Measurements from ENCODE around the gene HRAS. TPM values are rescaled to one million over a fixed set of nuclear protein-coding genes. Genes with fewer than 3 reads are reported as not detected.
A peak's percentile ranks its signal among the peaks of the same experiment; 100 is the strongest.

The HRAS gene
- total and polyA plus RNA-seq, 2 donors (not counting 1 experiment from before 2014, with no cell fraction given): 63.5 to 86.0 TPM

- WGBS (ENCODE audit: insufficient coverage): 2% methylated on average over 84 of the region's 95 CpGs
- H3K4me3 Mint-ChIP-seq: peak within 1 kb of the TSS; percentile 88
- peak within 1 kb of the TSS; percentile 75 to 89 for H3K27ac ChIP-seq (ENCODE audit: low read length in 2 of 2)
These were observed 25.1 kb upstream of the HRAS start, which contains the start of the genes LMNTD2 and RASSF7 for GRCh38 chr11:560305-561147. LMNTD2 (minus strand) TSS chr11:560738; CDS start chr11:560716, 22 bp downstream. RASSF7 (plus strand) TSS chr11:560970; CDS start chr11:561769, 799 bp downstream.

More at GRCh38 chr11:560305-561147, 25.1 kb upstream of the HRAS start, which contains the start of the genes LMNTD2 and RASSF7:
- peak; percentile 97 for ATAC-seq (ENCODE audit: low read depth)
- H3K36me3 ChIP-seq (replicated peaks in 1 of 2; ENCODE audit: control extremely low read depth in 1 of 2, control insufficient read depth in 1 of 2, extremely low read depth in 1 of 2, insufficient read depth in 2 of 2, low read length in 1 of 2): no peaks in the 10 kb centered on the region
- H3K4me1 ChIP-seq (ENCODE audit: control insufficient read depth in 2 of 2, insufficient read depth in 2 of 2, low read length in 2 of 2): peaks cover 14 to 29% of the 10 kb centered on the region in 2 donors
- Mint-ChIP-seq H3K27ac (peak within 1 kb of the TSS; percentile 83), H3K27me3 (no peaks in the 10 kb centered on the region), H3K9me3 (ENCODE audit: insufficient read depth) (no peaks in the 10 kb centered on the region), H3K4me1 (peaks cover 16% of the 10 kb centered on the region)
- H3K9me3 ChIP-seq (ENCODE audit: control extremely low read depth in 1 of 3, control insufficient read depth in 2 of 3, insufficient read depth in 1 of 3, low read length in 2 of 3): no peaks in the 10 kb centered on the region
- peak; percentile 95 for DNase-seq
- intact Hi-C loops (cut with micrococcal nuclease): loop anchor here (1.0 to 5.0 kb wide), 6 partner anchors 8 to 187 kb away; partner anchors contain the start of genes LRRC56, RNH1 and TALDO1
- ChIA-PET CTCF (interaction anchor here (0.9 to 1.4 kb wide), 3 partner anchors 15 to 165 kb away, joined by 3 to 6 read pairs (median 5); no protein-coding TSS in a partner anchor), POLR2A (interaction anchor here (0.7 to 1.2 kb wide), 3 partner anchors 15 to 24 kb away, joined by 4 to 6 read pairs (median 5); partner anchors contain the start of genes LRRC56 and PHRF1)
- H4K20me1 ChIP-seq (ENCODE audit: control insufficient read depth, insufficient read depth, low read length, poor library complexity, severe bottlenecking): peaks cover 31% of the 10 kb centered on the region
- H3K79me2 ChIP-seq (ENCODE audit: control insufficient read depth, insufficient read depth, low read length): peaks cover 18% of the 10 kb centered on the region
- peak within 1 kb of the TSS; percentile 15 to 70 (median 66) for H3K4me3 ChIP-seq (ENCODE audit: control extremely low read depth in 1 of 5, extremely low read depth in 1 of 5, insufficient read depth in 1 of 5, low read depth in 2 of 5, low read length in 4 of 5)
- H3K9ac ChIP-seq (ENCODE audit: low read length): peak within 1 kb of the TSS; percentile 73
- H2AFZ ChIP-seq (ENCODE audit: insufficient read depth, low read depth, low read length, poor library complexity, severe bottlenecking): peak within 1 kb of the TSS; percentile 83
- H3K4me2 ChIP-seq (replicated peaks; ENCODE audit: low read depth, low read length, poor library complexity, severe bottlenecking): peak within 1 kb of the TSS; percentile 87
- TF ChIP-seq CTCF (IDR thresholded peaks at IDR 0.05) (no peak), EZH2 (IDR thresholded peaks at IDR 0.05; ENCODE audit: borderline replicate concordance, insufficient read depth, low read depth, low read length, poor library complexity, severe bottlenecking) (no peak)
- H3K27me3 ChIP-seq (replicated peaks in 1 of 4; ENCODE audit: control extremely low read depth in 1 of 4, control insufficient read depth in 3 of 4, insufficient read depth in 4 of 4, low read length in 3 of 4): peaks cover 0 to 8% (median 2%) of the 10 kb centered on the region in 4 experiments

All from B cell (primary cell).